NB4 (cell line): ENCODE data around the gene LITAFD.

ENCODE experiments used
- POLR2A ChIP-seq: IDR thresholded peaks from 2 replicates; pipeline ENCODE4 v1.6.1; 2011; ENCODE audit warnings: mild to moderate bottlenecking; ENCODE audit not compliant: insufficient read length; ENCODE audit errors: extremely low read depth
- TF ChIP-seq, protein P1 (sequence below): IDR thresholded peaks from one replicate; pipeline ENCODE4 v1.5.1; 2012; ENCODE audit warnings: low read depth, low read length
- TF ChIP-seq, protein P2 (sequence below): IDR thresholded peaks from 2 replicates; pipeline ENCODE4 v1.6.1; 2011; ENCODE audit warnings: low read depth, low read length

DNA sequence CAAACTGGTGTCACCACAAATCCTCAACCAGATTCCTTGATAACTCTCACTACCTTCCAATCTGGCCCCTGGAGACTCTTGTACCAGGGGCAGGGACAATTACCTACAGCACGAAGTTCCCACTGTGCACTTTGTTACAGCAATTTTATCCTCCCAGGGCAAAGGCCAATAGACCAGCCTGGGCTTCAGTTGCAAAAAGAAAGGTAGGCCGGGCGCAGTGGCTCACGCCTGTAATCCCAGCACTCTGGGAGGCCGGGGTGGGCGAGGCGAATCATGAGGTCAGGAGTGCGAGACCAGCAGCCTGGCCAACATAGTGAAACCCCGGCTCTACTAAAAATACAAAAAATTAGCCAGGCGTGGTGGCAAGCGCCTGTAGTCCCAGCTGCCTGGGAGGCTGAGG, 44.7 kb downstream of the LITAFD start:
- TF ChIP-seq POLR2A, result no peak
- TF ChIP-seq, protein P1, sequence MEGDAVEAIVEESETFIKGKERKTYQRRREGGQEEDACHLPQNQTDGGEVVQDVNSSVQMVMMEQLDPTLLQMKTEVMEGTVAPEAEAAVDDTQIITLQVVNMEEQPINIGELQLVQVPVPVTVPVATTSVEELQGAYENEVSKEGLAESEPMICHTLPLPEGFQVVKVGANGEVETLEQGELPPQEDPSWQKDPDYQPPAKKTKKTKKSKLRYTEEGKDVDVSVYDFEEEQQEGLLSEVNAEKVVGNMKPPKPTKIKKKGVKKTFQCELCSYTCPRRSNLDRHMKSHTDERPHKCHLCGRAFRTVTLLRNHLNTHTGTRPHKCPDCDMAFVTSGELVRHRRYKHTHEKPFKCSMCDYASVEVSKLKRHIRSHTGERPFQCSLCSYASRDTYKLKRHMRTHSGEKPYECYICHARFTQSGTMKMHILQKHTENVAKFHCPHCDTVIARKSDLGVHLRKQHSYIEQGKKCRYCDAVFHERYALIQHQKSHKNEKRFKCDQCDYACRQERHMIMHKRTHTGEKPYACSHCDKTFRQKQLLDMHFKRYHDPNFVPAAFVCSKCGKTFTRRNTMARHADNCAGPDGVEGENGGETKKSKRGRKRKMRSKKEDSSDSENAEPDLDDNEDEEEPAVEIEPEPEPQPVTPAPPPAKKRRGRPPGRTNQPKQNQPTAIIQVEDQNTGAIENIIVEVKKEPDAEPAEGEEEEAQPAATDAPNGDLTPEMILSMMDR, result no peak
- TF ChIP-seq, protein P2, sequence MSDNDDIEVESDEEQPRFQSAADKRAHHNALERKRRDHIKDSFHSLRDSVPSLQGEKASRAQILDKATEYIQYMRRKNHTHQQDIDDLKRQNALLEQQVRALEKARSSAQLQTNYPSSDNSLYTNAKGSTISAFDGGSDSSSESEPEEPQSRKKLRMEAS, result no peak
